ENCODE data around the gene NOTCH1. TPM values are rescaled to one million over a fixed set of nuclear protein-coding genes. Genes with fewer than 3 reads are reported as not detected.

NOTCH1 gene
- total RNA-seq, 1 donor from 2014 or later = 26.6 TPM

GRCh38 chr9:136509549-136509948 is 36.3 kb downstream of the NOTCH1 start:
- ATAC-seq (ENCODE audit: low read depth) (no peak), DNase-seq (no peak)
- ChIA-PET CTCF (no interaction called here), POLR2A (no interaction called here)
- Mint-ChIP-seq H3K9me3 (no peaks in the 10 kb centered on the region), H3K27me3 (no peaks in the 10 kb centered on the region), H3K4me1 (no peaks in the 10 kb centered on the region), H3K4me3 (no peak overlapping the region), H3K27ac (no peak overlapping the region), H3K36me3 (ENCODE audit: low read depth) (peaks cover 52% of the 10 kb centered on the region)
- intact Hi-C loops (cut with micrococcal nuclease) = no loop called here
- TF ChIP-seq, protein P1, sequence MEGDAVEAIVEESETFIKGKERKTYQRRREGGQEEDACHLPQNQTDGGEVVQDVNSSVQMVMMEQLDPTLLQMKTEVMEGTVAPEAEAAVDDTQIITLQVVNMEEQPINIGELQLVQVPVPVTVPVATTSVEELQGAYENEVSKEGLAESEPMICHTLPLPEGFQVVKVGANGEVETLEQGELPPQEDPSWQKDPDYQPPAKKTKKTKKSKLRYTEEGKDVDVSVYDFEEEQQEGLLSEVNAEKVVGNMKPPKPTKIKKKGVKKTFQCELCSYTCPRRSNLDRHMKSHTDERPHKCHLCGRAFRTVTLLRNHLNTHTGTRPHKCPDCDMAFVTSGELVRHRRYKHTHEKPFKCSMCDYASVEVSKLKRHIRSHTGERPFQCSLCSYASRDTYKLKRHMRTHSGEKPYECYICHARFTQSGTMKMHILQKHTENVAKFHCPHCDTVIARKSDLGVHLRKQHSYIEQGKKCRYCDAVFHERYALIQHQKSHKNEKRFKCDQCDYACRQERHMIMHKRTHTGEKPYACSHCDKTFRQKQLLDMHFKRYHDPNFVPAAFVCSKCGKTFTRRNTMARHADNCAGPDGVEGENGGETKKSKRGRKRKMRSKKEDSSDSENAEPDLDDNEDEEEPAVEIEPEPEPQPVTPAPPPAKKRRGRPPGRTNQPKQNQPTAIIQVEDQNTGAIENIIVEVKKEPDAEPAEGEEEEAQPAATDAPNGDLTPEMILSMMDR (IDR thresholded peaks at IDR 0.05) = no peak

DNA sequence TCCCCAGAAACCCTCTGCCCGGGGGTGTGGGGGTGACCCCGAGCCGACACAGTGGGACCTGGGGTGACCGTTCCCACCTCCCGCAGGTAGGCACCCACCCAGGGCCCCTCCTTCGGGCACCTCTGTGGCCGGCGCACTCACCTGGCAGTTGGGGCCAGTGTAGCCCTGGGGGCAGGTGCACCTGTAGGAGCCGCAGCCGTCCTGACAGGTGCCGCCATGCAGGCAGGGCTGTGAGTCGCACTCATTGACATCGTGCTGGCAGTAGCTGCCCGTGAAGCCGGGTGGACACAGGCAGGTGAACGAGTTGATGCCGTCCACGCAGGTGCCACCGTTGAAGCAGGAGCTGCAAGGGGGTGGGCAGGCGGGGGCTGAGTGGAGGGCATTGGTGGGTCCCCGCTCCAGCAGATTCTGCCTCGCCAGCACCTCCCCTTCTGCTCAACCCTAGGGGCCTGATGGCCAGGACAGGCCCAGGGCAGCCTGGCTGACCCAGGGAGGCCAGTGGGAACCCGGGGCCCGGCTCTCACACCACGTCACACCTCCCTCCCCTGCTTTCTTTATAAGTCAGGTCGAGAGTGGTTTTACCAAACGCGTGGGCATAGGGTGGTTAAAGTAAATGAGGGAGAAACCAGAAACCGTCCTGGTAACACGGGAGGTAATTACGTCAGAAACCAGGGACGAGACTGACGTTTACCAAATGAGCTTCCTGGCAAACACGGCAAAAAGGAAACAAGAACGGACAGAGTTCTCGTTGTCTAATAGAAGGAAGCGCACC is 36.9 kb downstream of the NOTCH1 start:
- H3K4me3 Mint-ChIP-seq = no peak overlapping the region
- DNase-seq = no peak
- no peak overlapping the region for H3K27ac Mint-ChIP-seq
- TF ChIP-seq, protein P1 (IDR thresholded peaks at IDR 0.05) = no peak
- H3K9me3 Mint-ChIP-seq = no peaks in the 10 kb centered on the region
- POLR2A ChIA-PET = no interaction called here
- no peaks in the 10 kb centered on the region for H3K27me3 Mint-ChIP-seq
- ATAC-seq (ENCODE audit: low read depth) = no peak
- CTCF ChIA-PET = no interaction called here
- H3K36me3 Mint-ChIP-seq (ENCODE audit: low read depth) = peaks cover 52% of the 10 kb centered on the region
- no peaks in the 10 kb centered on the region for H3K4me1 Mint-ChIP-seq
- intact Hi-C loops (cut with micrococcal nuclease) = no loop called here

DNA sequence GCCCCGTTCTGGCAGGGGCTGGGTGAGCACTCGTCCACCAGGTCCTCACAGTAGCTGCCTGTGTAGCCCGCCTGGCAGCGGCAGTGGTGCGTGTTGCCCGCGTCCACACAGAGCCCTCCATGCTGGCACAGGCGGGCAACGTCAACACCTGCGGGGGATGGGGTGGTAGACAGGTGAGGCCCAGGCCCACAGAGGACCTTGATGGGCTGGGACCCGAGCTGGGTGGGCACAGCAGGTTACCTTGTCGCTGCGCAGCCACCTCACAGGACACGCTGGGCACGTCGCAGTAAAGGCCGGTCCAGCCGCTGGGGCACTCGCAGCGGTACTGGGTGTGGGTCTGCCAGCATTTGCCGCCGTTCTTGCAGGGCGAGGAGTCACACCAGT is 37.9 kb downstream of the NOTCH1 start:
- TF ChIP-seq, protein P1 (IDR thresholded peaks at IDR 0.05) = no peak
- Mint-ChIP-seq H3K27me3 (no peaks in the 10 kb centered on the region), H3K4me1 (no peaks in the 10 kb centered on the region), H3K27ac (no peak overlapping the region), H3K9me3 (no peaks in the 10 kb centered on the region), H3K4me3 (no peak overlapping the region), H3K36me3 (ENCODE audit: low read depth) (peaks cover 56% of the 10 kb centered on the region)
- ChIA-PET CTCF (no interaction called here), POLR2A (no interaction called here)
- intact Hi-C loops (cut with micrococcal nuclease) = no loop called here
- DNase-seq (no peak), ATAC-seq (ENCODE audit: low read depth) (no peak)

- no peaks in the 10 kb centered on the region for H3K4me1 Mint-ChIP-seq
- H3K4me3 Mint-ChIP-seq = no peak overlapping the region
- no peak overlapping the region for H3K27ac Mint-ChIP-seq
- DNase-seq (no peak), ATAC-seq (ENCODE audit: low read depth) (no peak)
- H3K9me3 Mint-ChIP-seq = no peaks in the 10 kb centered on the region
- TF ChIP-seq, protein P1 (IDR thresholded peaks at IDR 0.05) = no peak
- H3K27me3 Mint-ChIP-seq = no peaks in the 10 kb centered on the region
- peaks cover 60% of the 10 kb centered on the region for H3K36me3 Mint-ChIP-seq (ENCODE audit: low read depth)
- ChIA-PET POLR2A (no interaction called here), CTCF (no interaction called here)
- intact Hi-C loops (cut with micrococcal nuclease) = no loop called here
Measured at GRCh38 chr9:136507221-136507991, 38.4 kb downstream of the NOTCH1 start.

DNA sequence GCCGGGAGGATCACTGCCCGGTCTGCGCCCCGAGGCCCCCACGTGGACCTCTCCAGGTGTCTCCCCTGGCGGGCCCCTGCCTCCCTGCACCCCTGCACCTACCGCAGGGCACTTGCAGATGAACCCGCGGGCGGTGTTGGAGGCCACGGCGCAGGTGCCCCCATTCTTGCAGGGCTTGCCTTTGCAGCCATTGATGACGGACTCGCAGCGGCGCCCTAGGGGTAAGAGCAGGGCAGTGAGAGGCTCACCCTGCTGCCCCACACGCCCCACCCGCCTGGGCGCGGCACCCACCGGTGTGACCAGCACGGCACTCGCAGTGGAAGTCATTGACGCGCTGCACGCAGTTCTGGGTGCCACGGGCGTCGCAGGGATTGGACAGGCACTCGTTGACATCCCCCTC is 39.4 kb downstream of the NOTCH1 start:
- no peaks in the 10 kb centered on the region for H3K27me3 Mint-ChIP-seq
- no peaks in the 10 kb centered on the region for H3K4me1 Mint-ChIP-seq
- ChIA-PET CTCF (interaction anchor here (0.7 kb wide), 1 partner anchor 125 kb away, joined by 3 read pairs; no protein-coding TSS in a partner anchor), POLR2A (no interaction called here)
- H3K36me3 Mint-ChIP-seq (ENCODE audit: low read depth) = peaks cover 61% of the 10 kb centered on the region
- no peak for ATAC-seq (ENCODE audit: low read depth)
- DNase-seq = no peak
- no peaks in the 10 kb centered on the region for H3K9me3 Mint-ChIP-seq
- intact Hi-C loops (cut with micrococcal nuclease) = no loop called here
- no peak overlapping the region for H3K27ac Mint-ChIP-seq
- TF ChIP-seq, protein P1 (IDR thresholded peaks at IDR 0.05) = no peak
- H3K4me3 Mint-ChIP-seq = no peak overlapping the region

All from activated B cell treated with CpG ODN at 0.5 μM for 24 hours (primary cell).